Raji (cell line): Measurements from ENCODE around the gene MYH11.

ENCODE experiments used
- POLR2A ChIP-seq: IDR thresholded peaks from 2 replicates; pipeline ENCODE4 v1.6.1; 2011; ENCODE audit warnings: low read depth, low read length, control low read depth; ENCODE audit not compliant: insufficient read depth

Gene MYH11

DNA sequence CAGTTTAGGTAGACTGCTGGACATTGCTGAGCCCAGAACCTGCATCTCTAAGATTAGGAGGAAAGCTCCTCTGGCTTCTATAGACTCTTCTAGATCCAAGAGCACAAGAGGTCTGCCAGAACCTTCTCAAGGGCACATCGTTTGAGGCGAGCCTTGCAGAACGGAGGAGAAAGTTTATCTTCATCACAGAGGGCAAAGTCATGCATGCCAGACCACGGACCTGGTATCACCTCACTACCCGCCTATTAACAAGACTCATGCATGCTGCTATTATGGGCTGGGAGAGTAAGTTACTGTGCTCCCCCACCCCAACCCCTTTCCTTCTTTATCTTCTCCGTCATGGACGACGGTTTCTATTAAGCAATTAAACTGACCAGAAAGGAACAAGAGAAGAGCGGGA, 23.3 kb downstream of the MYH11 start:
- TF ChIP-seq POLR2A = no peak

- TF ChIP-seq POLR2A = no peak
These were observed 24.6 kb downstream of the MYH11 start for GRCh38 chr16:15832241-15832640.

DNA sequence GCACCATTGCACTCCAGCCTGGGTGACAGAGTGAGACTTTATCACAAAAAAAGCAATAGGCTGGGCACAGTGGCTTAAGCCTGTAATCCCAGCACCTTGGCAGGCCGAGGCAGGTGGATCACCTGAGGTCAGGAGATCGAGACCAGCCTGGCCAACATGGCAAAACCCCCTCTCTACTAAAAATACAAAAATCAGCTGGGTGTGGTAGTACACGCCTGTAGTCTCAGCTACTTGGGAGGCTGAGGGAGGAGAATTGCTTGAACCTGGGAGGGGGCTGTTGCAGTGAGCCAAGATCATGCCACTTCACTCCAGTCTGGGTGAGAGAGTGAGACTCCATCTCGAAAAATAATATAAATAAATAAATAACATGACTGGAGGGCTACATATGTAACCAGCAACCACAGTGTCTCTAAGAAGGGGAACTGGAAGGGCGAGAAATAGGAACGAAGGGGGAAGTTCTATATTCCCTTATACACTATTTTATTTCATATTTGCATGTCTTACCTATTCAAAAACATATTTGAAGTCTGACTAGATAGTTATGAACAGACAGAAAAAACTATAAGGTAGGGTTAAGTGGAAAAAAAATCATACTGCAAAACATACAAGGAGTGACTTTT, 25.9 kb downstream of the MYH11 start:
- TF ChIP-seq POLR2A = no peak

DNA sequence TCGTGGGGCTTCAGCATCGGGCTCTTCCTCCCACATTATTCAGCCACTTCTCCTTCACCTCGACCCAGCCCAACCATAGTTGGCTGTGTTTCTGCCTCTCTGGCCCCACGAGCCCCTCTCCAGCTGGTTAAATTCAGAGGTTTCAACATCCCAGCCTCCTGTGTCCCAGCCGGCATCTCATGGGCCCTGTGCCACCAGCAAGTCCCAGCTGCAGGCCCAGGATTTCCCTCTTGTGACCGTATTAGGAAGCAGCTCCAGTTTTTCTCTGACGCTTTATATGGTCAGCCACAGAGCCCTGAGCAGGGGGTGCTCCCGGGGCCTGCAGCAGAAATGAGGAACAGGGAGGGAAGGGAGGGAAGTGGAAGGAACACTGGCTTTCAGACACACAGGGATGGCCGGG, 27.4 kb downstream of the MYH11 start:
- TF ChIP-seq POLR2A = no peak

- TF ChIP-seq POLR2A = no peak
These were observed 29.0 kb downstream of the MYH11 start for GRCh38 chr16:15827709-15828343.

GRCh38 chr16:15827299-15827698, 29.5 kb downstream of the MYH11 start:
- no peak for TF ChIP-seq POLR2A

DNA sequence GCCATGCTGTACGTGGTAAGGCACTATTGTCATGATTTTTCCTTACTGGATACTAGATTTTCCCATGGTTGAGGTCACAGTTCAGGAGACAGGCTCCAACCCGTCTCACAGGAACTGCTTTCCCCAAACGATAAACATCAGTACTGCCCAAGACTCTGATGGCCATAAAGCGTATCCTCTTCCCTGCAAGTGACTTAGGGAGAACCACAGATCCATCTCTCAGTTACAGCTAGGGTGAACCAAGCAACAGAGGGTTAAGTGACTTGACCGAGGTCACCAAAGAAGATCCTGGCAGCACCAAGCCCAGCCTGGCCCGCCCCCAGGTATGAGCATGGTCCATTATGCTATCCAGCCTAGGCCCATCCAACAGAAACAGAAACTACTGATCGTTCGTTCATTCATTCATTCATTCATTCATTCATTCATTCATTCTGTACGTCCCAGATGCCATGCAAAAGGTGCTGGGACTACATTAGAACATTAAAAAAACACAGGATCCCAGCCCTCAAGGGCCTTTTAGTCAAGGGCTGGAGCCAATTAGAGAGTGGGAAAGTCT, 31.0 kb downstream of the MYH11 start:
- no peak for TF ChIP-seq POLR2A

GRCh38 chr16:15822957-15823356, 33.9 kb downstream of the MYH11 start:
- TF ChIP-seq POLR2A = no peak

GRCh38 chr16:15820837-15821236, 36.0 kb downstream of the MYH11 start:
- no peak for TF ChIP-seq POLR2A

- no peak for TF ChIP-seq POLR2A
These were observed 37.8 kb downstream of the MYH11 start for GRCh38 chr16:15819046-15819445.

- TF ChIP-seq POLR2A = no peak
These were observed 39.4 kb downstream of the MYH11 start for GRCh38 chr16:15817446-15817845.

DNA sequence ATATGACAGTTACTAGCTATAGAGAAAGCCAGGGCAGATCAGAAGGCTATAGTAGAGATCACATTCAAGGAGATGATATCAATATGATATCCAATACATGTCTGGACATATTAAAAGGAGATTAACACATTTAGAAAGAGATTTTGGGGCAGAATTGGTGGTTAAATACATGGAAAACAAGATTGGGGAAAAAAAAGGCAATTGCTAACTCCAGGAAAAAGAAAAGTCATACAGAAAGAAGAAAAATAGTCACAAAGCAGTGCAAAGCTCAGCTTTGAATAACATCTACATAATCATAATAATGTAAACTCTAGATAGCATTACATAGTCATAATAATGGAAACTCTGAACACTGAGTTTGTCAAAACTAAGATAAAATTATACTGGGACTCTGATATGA, 40.6 kb downstream of the MYH11 start:
- TF ChIP-seq POLR2A = no peak

- TF ChIP-seq POLR2A = no peak
These were observed 45.1 kb downstream of the MYH11 start for GRCh38 chr16:15811481-15812400.

DNA sequence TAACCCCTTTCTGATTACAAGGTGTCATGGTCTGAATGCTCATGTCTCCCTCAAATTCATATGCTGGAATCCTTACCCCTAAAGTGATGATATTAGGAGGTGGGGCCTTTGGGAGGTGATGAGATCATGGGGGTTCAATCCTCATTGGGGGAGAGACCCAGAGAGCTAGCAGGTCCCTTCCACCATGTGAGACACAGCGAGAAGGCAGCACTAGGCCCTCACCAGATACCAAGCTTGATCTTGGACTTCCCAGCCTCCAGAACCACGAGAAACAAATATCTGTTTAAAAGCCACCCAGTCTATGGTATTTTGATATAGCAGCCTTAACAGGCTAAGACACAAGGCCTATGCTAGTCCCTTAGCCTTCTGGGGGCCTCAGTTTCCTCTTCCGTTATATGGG, 45.9 kb downstream of the MYH11 start:
- no peak for TF ChIP-seq POLR2A

GRCh38 chr16:15810411-15810810, 46.4 kb downstream of the MYH11 start:
- TF ChIP-seq POLR2A = no peak

DNA sequence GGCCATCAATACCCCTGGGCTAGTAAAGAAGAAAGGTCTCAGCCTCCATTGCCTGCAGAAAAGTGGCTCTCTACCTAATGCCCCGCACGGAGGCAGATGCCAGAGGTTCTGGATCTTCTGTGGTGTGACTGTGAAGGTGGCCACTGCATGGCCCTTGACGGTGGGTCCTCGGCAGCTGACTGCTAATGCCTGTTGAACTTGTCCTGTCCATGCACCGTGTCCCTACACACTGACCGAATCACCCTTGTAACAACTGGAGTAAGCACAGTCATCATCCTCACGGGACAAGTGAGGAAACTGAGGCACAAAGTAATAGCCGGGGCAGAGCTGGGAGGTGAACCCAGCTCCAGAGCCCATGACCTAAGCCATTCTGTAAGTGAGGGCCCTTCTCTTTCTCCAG, 48.8 kb downstream of the MYH11 start:
- no peak for TF ChIP-seq POLR2A
